Rectal smooth muscle tissue (tissue), 1 donor: Measurements from ENCODE around the gene TMEM150C.

Experiments
- H3K27ac ChIP-seq: one replicate; pipeline ENCODE4 v1.7.0; 2013; ENCODE audit warnings: low read depth, low read length, inconsistent platforms
- H3K27me3 ChIP-seq: one replicate; pipeline ENCODE4 v1.7.0; 2013; ENCODE audit warnings: low read length; ENCODE audit not compliant: control insufficient read depth, insufficient read depth
- H3K36me3 ChIP-seq: one replicate; pipeline ENCODE4 v1.7.0; 2013; ENCODE audit warnings: low read length; ENCODE audit not compliant: control insufficient read depth, insufficient read depth
- H3K4me1 ChIP-seq: one replicate; pipeline ENCODE4 v1.7.0; 2013; ENCODE audit warnings: low read length; ENCODE audit not compliant: control insufficient read depth, insufficient read depth
- H3K4me3 ChIP-seq: one replicate; pipeline ENCODE4 v1.7.0; 2013; ENCODE audit warnings: low read length
- H3K9ac ChIP-seq: one replicate; pipeline ENCODE4 v1.7.0; 2013; ENCODE audit warnings: low read length

TMEM150C gene

GRCh38 chr4:82588771-82589270 is 27.0 kb upstream of the TMEM150C start:
- no peak overlapping the region for H3K4me3 ChIP-seq
- H3K27me3 ChIP-seq = no peaks in the 10 kb centered on the region
- no peaks in the 10 kb centered on the region for H3K4me1 ChIP-seq
- no peaks in the 10 kb centered on the region for H3K36me3 ChIP-seq
- H3K27ac ChIP-seq = no peak overlapping the region
- no peak overlapping the region for H3K9ac ChIP-seq

DNA sequence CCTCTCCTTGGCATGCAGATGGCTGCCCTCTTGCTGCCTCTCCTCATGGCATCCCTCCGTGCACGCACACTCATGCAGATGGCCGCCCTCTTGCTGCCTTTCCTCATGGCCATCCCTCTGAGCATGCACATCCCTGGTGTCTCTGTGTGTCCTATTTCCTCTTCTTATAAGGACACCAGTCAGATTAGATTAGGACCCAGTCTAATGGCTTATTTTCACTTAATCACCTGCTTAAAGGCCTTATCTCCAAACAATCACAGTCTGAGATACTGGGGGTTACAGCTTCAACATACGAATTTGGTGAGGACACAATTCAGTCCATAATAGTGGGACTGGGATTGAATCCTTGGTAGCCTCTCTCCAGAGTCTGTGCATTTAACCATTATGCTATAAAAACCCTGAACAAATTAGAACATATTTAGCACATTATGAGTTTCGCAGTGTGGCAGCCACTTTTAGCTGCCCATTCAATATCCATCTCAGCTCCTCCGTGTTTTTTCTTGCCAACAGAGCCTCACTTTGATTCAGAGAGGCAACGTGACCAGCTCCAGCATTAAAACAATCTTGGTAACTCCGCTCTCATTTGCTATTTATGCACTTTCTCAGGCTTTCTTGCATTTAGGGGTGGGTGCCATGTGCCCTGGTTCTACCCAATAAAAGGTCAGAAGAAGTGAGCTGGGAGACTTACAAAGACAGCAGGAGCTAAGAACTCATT is 26.2 kb upstream of the TMEM150C start:
- no peaks in the 10 kb centered on the region for H3K36me3 ChIP-seq
- no peak overlapping the region for H3K9ac ChIP-seq
- H3K4me3 ChIP-seq = no peak overlapping the region
- no peak overlapping the region for H3K27ac ChIP-seq
- H3K27me3 ChIP-seq = no peaks in the 10 kb centered on the region
- no peaks in the 10 kb centered on the region for H3K4me1 ChIP-seq

DNA sequence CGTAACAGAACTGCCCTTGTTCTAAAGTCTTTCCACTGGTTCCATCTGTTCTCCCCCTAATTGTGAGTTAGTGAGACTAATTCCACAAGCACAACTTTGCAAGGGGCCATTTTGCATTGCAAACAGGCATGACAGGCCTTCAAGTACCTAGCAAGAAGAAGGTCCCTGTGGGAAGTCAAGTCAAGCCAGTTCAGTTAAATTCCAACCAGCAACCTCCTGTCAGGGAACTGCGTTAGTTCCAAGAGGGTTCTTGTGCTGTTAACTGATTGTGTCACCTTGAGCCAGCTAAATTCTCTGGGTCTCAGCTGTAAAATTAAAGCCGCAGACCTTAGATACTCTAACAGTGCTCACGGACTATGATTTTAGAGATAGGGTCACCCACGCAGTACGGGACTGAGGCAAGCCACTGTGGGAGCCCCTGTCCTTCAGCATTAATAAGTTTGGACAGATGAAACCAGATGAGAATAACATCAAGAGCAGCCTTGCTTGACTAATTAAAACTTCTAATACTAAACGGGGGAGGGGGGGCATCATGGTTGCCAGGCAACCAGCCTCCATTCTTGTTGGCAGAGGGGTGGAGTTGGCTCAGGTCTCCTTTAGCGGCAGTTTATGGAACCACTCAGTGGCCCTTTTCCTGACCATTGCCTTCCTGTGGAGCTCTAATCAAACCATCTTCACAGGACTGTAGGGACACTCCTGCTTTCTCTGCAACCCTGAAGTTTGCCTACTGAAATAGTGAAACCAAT is 24.1 kb upstream of the TMEM150C start:
- Histone ChIP-seq H3K27me3 (no peaks in the 10 kb centered on the region), H3K27ac (no peak overlapping the region), H3K36me3 (no peaks in the 10 kb centered on the region), H3K9ac (no peak overlapping the region), H3K4me1 (no peaks in the 10 kb centered on the region), H3K4me3 (no peak overlapping the region)

GRCh38 chr4:82584931-82585330 is 23.1 kb upstream of the TMEM150C start:
- Histone ChIP-seq H3K27ac (no peak overlapping the region), H3K36me3 (no peaks in the 10 kb centered on the region), H3K9ac (no peak overlapping the region), H3K27me3 (no peaks in the 10 kb centered on the region), H3K4me1 (no peaks in the 10 kb centered on the region), H3K4me3 (no peak overlapping the region)

DNA sequence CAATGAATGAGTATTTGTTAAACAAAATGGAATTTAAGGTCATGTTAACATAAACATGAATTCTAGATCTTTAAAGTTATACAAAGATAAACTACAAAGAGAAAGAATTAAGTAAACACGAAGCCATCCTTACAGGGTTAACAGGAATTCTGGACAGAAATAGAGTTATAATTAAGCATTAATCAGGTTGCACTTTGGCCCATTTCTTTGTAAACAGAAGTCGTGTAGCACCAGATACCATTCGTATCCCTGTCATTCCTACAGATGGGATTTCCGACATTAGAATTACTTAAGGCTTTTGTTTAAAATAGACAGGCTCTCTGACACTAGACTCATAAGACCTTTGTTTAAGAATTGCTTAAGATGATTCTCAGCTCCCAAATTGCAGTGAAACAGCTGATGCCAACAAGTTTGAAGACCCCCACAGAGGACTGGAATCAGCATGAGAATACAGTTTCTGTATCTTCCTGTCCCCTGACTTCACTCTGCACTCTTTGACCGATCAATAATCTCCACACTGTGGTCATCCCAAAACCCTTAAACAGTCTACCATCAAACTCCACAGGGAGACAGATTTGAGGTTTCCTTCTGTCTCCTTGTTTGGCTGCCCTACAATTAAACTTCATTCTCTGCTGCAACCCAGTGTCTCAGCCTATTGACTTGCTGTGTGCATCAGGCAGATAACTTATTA is 22.3 kb upstream of the TMEM150C start:
- Histone ChIP-seq H3K4me1 (no peaks in the 10 kb centered on the region), H3K27me3 (no peaks in the 10 kb centered on the region), H3K9ac (no peak overlapping the region), H3K27ac (no peak overlapping the region), H3K4me3 (no peak overlapping the region), H3K36me3 (no peaks in the 10 kb centered on the region)

- Histone ChIP-seq H3K9ac (no peak overlapping the region), H3K4me1 (no peaks in the 10 kb centered on the region), H3K36me3 (no peaks in the 10 kb centered on the region), H3K4me3 (no peak overlapping the region), H3K27me3 (no peaks in the 10 kb centered on the region), H3K27ac (no peak overlapping the region)
Measured at GRCh38 chr4:82579932-82580331, 18.1 kb upstream of the TMEM150C start.

DNA sequence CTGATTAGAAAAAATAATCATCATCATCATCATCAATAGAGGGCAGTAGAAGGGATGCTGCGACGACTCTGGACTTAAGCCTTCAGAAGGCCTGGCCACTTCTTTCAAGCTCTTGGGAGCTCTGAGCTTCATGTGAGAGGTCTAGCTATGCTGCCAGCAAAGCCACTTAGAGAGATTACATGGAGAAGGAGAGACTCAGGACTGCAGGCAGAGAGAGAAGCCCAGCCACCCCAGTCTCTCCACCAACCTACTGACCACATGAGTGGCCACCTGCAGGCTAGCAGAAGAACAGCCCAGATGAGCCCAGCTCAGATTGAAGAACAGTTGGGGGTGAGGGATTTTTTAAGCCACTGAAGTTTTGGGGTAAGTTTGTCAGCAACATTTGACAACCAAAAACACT is 17.1 kb upstream of the TMEM150C start:
- no peaks in the 10 kb centered on the region for H3K4me1 ChIP-seq
- H3K36me3 ChIP-seq = no peaks in the 10 kb centered on the region
- H3K4me3 ChIP-seq = no peak overlapping the region
- H3K27ac ChIP-seq = no peak overlapping the region
- no peaks in the 10 kb centered on the region for H3K27me3 ChIP-seq
- H3K9ac ChIP-seq = no peak overlapping the region

DNA sequence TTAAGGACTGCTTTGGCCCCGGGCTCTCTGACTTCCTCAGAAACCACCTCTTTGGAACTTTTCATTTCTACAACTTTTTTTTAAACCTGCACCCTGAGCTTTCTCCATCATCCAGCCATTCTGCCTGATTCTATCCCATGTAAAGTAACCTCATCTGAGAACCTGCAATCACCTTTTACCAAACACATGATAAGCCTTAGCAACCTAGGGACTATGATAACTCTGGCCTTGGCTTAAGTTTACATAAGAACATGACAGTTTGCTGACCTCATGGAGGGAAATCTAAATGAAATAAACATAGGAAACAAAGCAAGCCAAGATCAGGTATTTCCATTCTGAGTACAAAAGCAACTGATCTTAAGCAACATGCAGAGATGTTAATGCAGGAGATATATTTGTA is 15.7 kb upstream of the TMEM150C start:
- Histone ChIP-seq H3K4me3 (no peak overlapping the region), H3K4me1 (no peaks in the 10 kb centered on the region), H3K27me3 (no peaks in the 10 kb centered on the region), H3K27ac (no peak overlapping the region), H3K36me3 (no peaks in the 10 kb centered on the region), H3K9ac (no peak overlapping the region)

- H3K27me3 ChIP-seq = no peaks in the 10 kb centered on the region
- no peak overlapping the region for H3K27ac ChIP-seq
- no peaks in the 10 kb centered on the region for H3K36me3 ChIP-seq
Measured at GRCh38 chr4:82569727-82570126, 7.9 kb upstream of the TMEM150C start.

DNA sequence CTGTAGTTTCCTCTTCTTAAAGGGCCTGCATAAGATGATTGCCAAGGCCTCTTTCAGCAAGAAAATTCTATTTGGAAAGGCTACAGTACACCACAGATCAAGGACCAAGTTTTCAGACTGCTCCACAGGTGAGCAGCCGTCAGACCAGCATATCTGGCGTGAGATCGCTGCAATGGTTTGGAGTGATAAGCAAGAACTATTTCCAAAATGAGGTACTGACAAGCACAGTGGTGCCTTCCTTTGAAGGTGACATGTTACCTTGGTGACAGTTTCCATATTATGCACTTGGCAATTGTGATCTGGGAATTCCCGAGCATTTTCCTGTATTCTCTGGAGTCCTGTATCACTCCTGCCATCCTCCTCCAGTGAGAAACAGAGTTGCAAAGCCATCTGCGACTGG is 7.3 kb upstream of the TMEM150C start:
- H3K9ac ChIP-seq = no peak overlapping the region
- H3K36me3 ChIP-seq = no peaks in the 10 kb centered on the region
- no peaks in the 10 kb centered on the region for H3K4me1 ChIP-seq

More at GRCh38 chr4:82569727-82570126, 7.9 kb upstream of the TMEM150C start:
- Histone ChIP-seq H3K4me1 (no peaks in the 10 kb centered on the region), H3K9ac (no peak overlapping the region), H3K4me3 (no peak overlapping the region)

GRCh38 chr4:82567444-82567843 is 5.7 kb upstream of the TMEM150C start:
- Histone ChIP-seq H3K4me3 (no peak overlapping the region), H3K27ac (no peak overlapping the region), H3K4me1 (no peaks in the 10 kb centered on the region), H3K9ac (no peak overlapping the region), H3K36me3 (no peaks in the 10 kb centered on the region), H3K27me3 (no peaks in the 10 kb centered on the region)

More for the DNA sequence above, 7.3 kb upstream of the TMEM150C start:
- H3K27me3 ChIP-seq = no peaks in the 10 kb centered on the region
- H3K27ac ChIP-seq = no peak overlapping the region
- no peak overlapping the region for H3K4me3 ChIP-seq

GRCh38 chr4:82562564-82562854 is 721 bp upstream of the TMEM150C start:
- H3K27me3 ChIP-seq = no peaks in the 10 kb centered on the region
- H3K9ac ChIP-seq = no peak overlapping the region
- no peak overlapping the region for H3K27ac ChIP-seq
- peaks cover 2% of the 10 kb centered on the region for H3K4me1 ChIP-seq
- no peaks in the 10 kb centered on the region for H3K36me3 ChIP-seq
- no peak overlapping the region for H3K4me3 ChIP-seq
